Measurements from ENCODE around the gene SNAPC1. TPM values are rescaled to one million over a fixed set of nuclear protein-coding genes. Genes with fewer than 3 reads are reported as not detected.
A peak's percentile ranks its signal among the peaks of the same experiment; 100 is the strongest.

SNAPC1 gene
- total and polyA plus RNA-seq, 3 experiments from 2014 or later = 4.8 to 8.5 (median 7.0) TPM

DNA sequence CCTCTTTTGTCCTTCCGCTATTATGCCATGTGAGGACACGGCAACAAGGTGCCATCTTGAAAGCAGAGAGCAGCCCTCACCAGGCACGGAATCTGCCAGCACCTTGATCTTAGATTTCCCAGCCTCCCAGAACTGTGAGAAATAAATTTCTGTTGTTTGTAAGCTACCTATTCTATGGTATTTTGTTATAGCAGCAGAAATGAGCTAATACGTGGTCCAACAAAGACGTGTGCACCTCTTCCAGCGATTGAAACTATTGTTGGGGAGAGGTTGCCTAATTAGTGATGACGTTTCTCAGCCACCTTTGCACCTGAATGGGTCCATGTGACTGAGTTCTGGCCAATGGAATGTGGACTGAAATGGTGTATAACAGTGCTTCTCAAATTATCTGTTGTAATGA, 2.3 kb upstream of the SNAPC1 start:
- CTCF ChIA-PET = no interaction called here

DNA sequence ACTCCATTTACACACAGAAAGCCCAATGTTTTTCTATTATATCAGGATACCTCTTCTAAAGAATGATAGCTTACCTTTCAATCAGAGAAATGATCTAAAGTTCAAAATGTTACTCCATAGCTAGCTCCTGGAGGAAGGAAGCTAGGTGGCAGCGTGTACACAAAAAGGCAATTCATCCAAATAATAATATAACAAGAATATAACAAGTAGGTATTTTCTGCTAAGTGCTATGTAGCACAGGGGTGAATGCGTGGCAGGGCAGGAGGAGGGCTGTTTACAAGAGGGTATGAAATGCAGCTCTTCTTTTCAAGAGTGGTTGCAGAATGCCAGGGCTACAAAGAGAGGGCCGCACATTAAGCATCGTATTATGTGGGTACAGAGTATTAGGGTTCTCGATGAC, 663 bp upstream of the SNAPC1 start:
- Mint-ChIP-seq H3K4me1 (peaks cover 37 to 52% (median 52%) of the 10 kb centered on the region in 3 donors), H3K9me3 (no peaks in the 10 kb centered on the region), H3K27ac (peak overlapping the region; percentile 99 to 100 (median 100)), H3K27me3 (peaks cover 2 to 6% of the 10 kb centered on the region in 2 donors), H3K4me3 (peak overlapping the region; percentile 92 to 99 (median 97)), H3K36me3 (peaks cover 1 to 9% (median 3%) of the 10 kb centered on the region in 3 donors)
- H3K9me3 ChIP-seq (ENCODE audit: low read length) = no peaks in the 10 kb centered on the region
- peaks cover 24% of the 10 kb centered on the region for H3K4me1 ChIP-seq (ENCODE audit: insufficient read depth, low read length)
- no peaks in the 10 kb centered on the region for H3K36me3 ChIP-seq (ENCODE audit: insufficient read depth, low read length)
- no peaks in the 10 kb centered on the region for H3K27me3 ChIP-seq (ENCODE audit: insufficient read depth, low read length, poor library complexity, severe bottlenecking)
- DNase-seq = no peak
- H3K4me3 ChIP-seq (ENCODE audit: low read length) = peak overlapping the region; percentile 53
- peak overlapping the region; percentile 87 for H3K27ac ChIP-seq (ENCODE audit: low read depth, low read length)
- POLR2A ChIA-PET = interaction anchor here (1.0 to 1.6 kb wide), 7 partner anchors 8 to 481 kb away, joined by 3 to 8 read pairs (median 4); partner anchors contain the start of genes HIF1A and TMEM30B
- CTCF ChIA-PET = interaction anchor here (0.7 to 1.7 kb wide), 7 partner anchors 9 to 492 kb away, joined by 3 to 6 read pairs (median 3); no protein-coding TSS in a partner anchor

More for the DNA sequence above, 2.3 kb upstream of the SNAPC1 start:
- Histone ChIP-seq H3K27me3 (ENCODE audit: insufficient read depth, low read length, poor library complexity, severe bottlenecking) (no peaks in the 10 kb centered on the region), H3K36me3 (ENCODE audit: insufficient read depth, low read length) (no peaks in the 10 kb centered on the region), H3K4me1 (ENCODE audit: insufficient read depth, low read length) (peaks cover 24% of the 10 kb centered on the region), H3K27ac (ENCODE audit: low read depth, low read length) (no peak overlapping the region), H3K4me3 (ENCODE audit: low read length) (no peak overlapping the region), H3K9me3 (ENCODE audit: low read length) (no peaks in the 10 kb centered on the region)
- Mint-ChIP-seq H3K27me3 (peaks cover 3 to 11% of the 10 kb centered on the region in 2 donors), H3K9me3 (no peaks in the 10 kb centered on the region), H3K36me3 (peaks cover 2 to 8% (median 3%) of the 10 kb centered on the region in 3 donors), H3K27ac (peak overlapping the region in 1 of 8 donors; percentile 64), H3K4me3 (no peak overlapping the region), H3K4me1 (peaks cover 25 to 36% (median 35%) of the 10 kb centered on the region in 3 donors)
- POLR2A ChIA-PET = no interaction called here
- no peak for DNase-seq

DNA sequence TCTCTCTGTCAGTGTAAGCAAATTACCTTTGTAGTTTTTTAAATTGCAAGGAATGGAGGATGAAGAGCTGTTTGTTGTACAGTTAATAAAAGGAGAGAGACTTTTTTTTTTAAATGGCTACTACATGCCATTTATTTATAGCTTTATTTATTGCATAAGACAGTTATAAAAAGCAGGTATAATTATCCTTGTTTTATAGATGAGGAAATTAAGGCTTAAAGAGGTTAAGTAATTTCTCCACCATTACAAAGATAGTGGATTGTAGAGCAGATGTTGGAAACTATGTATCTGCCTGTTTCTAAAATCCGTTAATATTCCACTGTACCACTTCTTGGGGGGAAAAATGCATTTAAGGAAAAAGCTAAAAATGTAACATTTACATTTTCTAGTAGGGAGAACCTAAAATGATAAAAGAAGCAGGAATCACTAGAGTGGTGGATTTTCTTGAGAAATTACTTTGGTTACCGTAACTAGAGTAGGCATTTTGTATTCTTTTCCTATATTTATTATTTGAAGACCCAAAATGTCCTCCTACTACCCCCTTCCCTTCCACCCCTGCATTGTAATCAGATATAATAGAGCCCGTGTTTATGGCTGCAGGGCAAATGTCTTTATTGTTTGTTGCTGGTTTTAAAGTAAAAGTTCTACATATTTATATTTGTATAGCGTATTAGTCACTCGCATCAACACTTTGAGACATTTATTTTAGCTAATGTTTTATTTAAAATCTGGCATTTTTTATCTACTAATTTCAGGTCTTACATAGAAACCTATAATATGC, 2.3 kb downstream of the SNAPC1 start:
- H3K4me1 ChIP-seq (ENCODE audit: insufficient read depth, low read length) = peaks cover 24% of the 10 kb centered on the region
- H3K27me3 Mint-ChIP-seq = no peaks in the 10 kb centered on the region
- peaks cover 38 to 53% (median 53%) of the 10 kb centered on the region in 3 donors for H3K4me1 Mint-ChIP-seq
- H3K36me3 ChIP-seq (ENCODE audit: insufficient read depth, low read length) = no peaks in the 10 kb centered on the region
- POLR2A ChIA-PET = no interaction called here
- H3K4me3 Mint-ChIP-seq = peak overlapping the region in 2 of 7 donors; percentile 24 to 90
- DNase-seq = no peak
- H3K9me3 ChIP-seq (ENCODE audit: low read length) = no peaks in the 10 kb centered on the region
- peak overlapping the region in 2 of 8 donors; percentile 12 to 99 for H3K27ac Mint-ChIP-seq
- no peak overlapping the region for H3K4me3 ChIP-seq (ENCODE audit: low read length)
- CTCF ChIA-PET = no interaction called here
- H3K27me3 ChIP-seq (ENCODE audit: insufficient read depth, low read length, poor library complexity, severe bottlenecking) = no peaks in the 10 kb centered on the region
- H3K9me3 Mint-ChIP-seq = no peaks in the 10 kb centered on the region
- H3K27ac ChIP-seq (ENCODE audit: low read depth, low read length) = peak overlapping the region; percentile 28
- H3K36me3 Mint-ChIP-seq = peaks cover 3 to 30% (median 3%) of the 10 kb centered on the region in 3 donors

DNA sequence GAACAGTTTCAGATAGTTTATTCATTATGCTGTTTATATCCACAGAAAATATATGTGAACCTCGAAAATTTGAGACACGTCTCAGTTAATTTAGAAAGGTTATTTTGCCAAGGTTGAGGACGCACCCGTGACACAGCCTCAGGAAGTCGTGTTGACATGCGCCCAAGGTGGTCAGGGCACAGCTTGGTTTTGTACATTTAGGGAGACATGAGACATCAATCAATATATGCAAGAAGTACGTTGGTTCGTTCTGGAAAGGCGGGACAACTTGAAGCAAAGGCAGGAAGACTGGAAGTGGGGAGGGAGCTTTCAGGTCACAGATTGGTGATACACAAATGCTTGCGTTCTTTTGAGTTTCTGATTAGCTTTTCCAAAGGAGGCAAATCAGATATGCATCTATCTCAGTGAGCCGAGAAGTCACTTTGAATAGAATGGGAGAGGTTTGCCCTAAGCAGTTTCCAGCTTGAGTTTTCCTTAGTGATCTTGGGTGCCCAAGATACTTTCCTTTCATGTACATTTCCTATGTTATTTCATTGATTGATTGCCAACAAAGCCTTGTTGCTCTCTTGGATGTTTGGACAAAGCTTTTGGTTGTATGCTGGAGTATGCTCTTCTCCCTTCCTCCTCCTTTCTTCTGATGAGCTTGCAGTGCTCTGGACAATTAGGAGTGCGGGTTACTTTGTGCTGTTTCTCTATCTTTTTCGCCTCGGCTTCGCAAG, 3.2 kb downstream of the SNAPC1 start:
- no peak for DNase-seq
- H3K27ac Mint-ChIP-seq = peak overlapping the region in 2 of 8 donors; percentile 61 to 99
- Histone ChIP-seq H3K9me3 (ENCODE audit: low read length) (no peaks in the 10 kb centered on the region), H3K4me1 (ENCODE audit: insufficient read depth, low read length) (peaks cover 24% of the 10 kb centered on the region), H3K27ac (ENCODE audit: low read depth, low read length) (no peak overlapping the region), H3K36me3 (ENCODE audit: insufficient read depth, low read length) (no peaks in the 10 kb centered on the region), H3K4me3 (ENCODE audit: low read length) (no peak overlapping the region), H3K27me3 (ENCODE audit: insufficient read depth, low read length, poor library complexity, severe bottlenecking) (no peaks in the 10 kb centered on the region)
- ChIA-PET POLR2A (no interaction called here), CTCF (no interaction called here)
- no peaks in the 10 kb centered on the region for H3K27me3 Mint-ChIP-seq
- H3K4me1 Mint-ChIP-seq = peaks cover 38 to 53% (median 53%) of the 10 kb centered on the region in 3 donors
- H3K9me3 Mint-ChIP-seq = no peaks in the 10 kb centered on the region
- H3K36me3 Mint-ChIP-seq = peaks cover 3 to 38% (median 6%) of the 10 kb centered on the region in 3 donors
- H3K4me3 Mint-ChIP-seq = peak overlapping the region in 1 of 7 donors; percentile 90

DNA sequence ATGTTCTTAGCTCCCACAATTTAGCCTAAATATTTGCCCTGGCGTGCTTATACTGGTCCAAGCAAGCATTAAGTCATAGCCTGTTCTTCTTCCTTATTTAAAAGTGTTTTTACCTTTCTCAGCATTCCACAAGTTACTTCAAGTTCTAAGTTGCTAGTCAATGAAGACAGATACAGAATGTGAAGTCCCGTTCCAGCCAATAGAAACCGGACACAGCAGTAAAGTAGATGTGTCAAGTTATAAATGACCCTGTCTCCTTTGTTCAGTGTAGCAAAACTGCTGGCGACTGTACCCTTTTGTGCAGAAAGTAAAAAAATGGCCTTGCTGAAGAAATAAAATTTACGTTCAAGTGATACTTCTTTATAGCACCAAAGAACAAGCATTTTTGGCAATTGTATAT, 3.9 kb downstream of the SNAPC1 start:
- peaks cover 24% of the 10 kb centered on the region for H3K4me1 ChIP-seq (ENCODE audit: insufficient read depth, low read length)
- POLR2A ChIA-PET = no interaction called here
- H3K27me3 ChIP-seq (ENCODE audit: insufficient read depth, low read length, poor library complexity, severe bottlenecking) = no peaks in the 10 kb centered on the region

DNA sequence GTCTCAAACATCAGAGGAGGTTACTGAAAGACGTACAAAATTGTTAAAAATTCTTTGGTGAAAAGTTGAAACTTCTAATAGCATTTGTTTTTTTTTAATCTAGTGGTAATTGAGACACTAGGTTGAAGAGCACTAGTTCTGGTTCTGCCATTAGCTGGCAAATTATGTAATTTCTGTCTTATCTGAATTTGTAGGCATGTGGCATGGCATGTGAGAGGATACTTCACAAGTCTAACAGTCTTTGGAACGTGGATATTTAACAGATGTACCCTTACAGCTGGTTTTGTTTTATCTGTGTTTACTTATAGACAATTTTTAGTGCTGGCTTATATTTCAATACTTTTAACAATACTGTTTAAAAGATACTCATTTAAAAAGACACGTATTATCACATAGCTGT, 6.0 kb downstream of the SNAPC1 start:
- H3K9me3 Mint-ChIP-seq = no peaks in the 10 kb centered on the region
- no peaks in the 10 kb centered on the region for H3K27me3 Mint-ChIP-seq

More for the DNA sequence above, 3.9 kb downstream of the SNAPC1 start:
- Histone ChIP-seq H3K9me3 (ENCODE audit: low read length) (no peaks in the 10 kb centered on the region), H3K27ac (ENCODE audit: low read depth, low read length) (no peak overlapping the region), H3K36me3 (ENCODE audit: insufficient read depth, low read length) (no peaks in the 10 kb centered on the region), H3K4me3 (ENCODE audit: low read length) (no peak overlapping the region)
- Mint-ChIP-seq H3K27me3 (no peaks in the 10 kb centered on the region), H3K36me3 (peaks cover 3 to 44% (median 8%) of the 10 kb centered on the region in 3 donors), H3K4me1 (peaks cover 38 to 53% (median 53%) of the 10 kb centered on the region in 3 donors), H3K27ac (peak overlapping the region in 3 of 8 donors; percentile 32 to 58 (median 40)), H3K4me3 (peak overlapping the region in 1 of 7 donors; percentile 53), H3K9me3 (no peaks in the 10 kb centered on the region)
- CTCF ChIA-PET = no interaction called here
- DNase-seq = no peak

DNA sequence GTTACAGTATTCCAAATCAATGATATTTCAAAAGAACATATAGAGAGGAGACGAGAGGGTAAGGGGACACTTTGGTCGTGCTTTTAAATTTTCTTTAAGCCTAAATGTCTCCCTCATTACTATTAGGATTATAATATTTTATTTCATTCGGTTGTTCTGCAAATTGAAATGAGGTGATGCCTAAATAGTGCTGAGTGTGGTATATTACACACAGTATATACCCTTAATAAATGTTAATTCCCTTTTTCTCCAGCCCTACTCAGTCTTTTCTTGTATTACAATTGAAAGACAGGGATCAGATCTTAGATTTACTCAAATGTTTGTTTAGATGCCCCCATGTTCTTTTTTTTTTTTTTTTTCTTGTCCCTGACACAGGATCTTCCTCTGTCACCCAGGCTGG, 7.7 kb downstream of the SNAPC1 start:
- ChIA-PET POLR2A (no interaction called here), CTCF (no interaction called here)
- Histone ChIP-seq H3K27ac (ENCODE audit: low read depth, low read length) (no peak overlapping the region), H3K4me1 (ENCODE audit: insufficient read depth, low read length) (no peaks in the 10 kb centered on the region), H3K27me3 (ENCODE audit: insufficient read depth, low read length, poor library complexity, severe bottlenecking) (no peaks in the 10 kb centered on the region), H3K36me3 (ENCODE audit: insufficient read depth, low read length) (no peaks in the 10 kb centered on the region), H3K9me3 (ENCODE audit: low read length) (no peaks in the 10 kb centered on the region), H3K4me3 (ENCODE audit: low read length) (no peak overlapping the region)
- DNase-seq = no peak
- H3K4me1 Mint-ChIP-seq = peaks cover 13 to 18% (median 17%) of the 10 kb centered on the region in 3 donors
- H3K27ac Mint-ChIP-seq = no peak overlapping the region
- peaks cover 4 to 62% (median 23%) of the 10 kb centered on the region in 3 donors for H3K36me3 Mint-ChIP-seq
- no peaks in the 10 kb centered on the region for H3K9me3 Mint-ChIP-seq
- no peak overlapping the region for H3K4me3 Mint-ChIP-seq
- H3K27me3 Mint-ChIP-seq = no peaks in the 10 kb centered on the region

More for the DNA sequence above, 6.0 kb downstream of the SNAPC1 start:
- Histone ChIP-seq H3K27ac (ENCODE audit: low read depth, low read length) (no peak overlapping the region), H3K4me1 (ENCODE audit: insufficient read depth, low read length) (peaks cover 14% of the 10 kb centered on the region), H3K4me3 (ENCODE audit: low read length) (no peak overlapping the region), H3K27me3 (ENCODE audit: insufficient read depth, low read length, poor library complexity, severe bottlenecking) (no peaks in the 10 kb centered on the region), H3K9me3 (ENCODE audit: low read length) (no peaks in the 10 kb centered on the region), H3K36me3 (ENCODE audit: insufficient read depth, low read length) (no peaks in the 10 kb centered on the region)
- no peak overlapping the region for H3K4me3 Mint-ChIP-seq
- H3K27ac Mint-ChIP-seq = no peak overlapping the region
- H3K36me3 Mint-ChIP-seq = peaks cover 0 to 54% (median 19%) of the 10 kb centered on the region in 3 donors
- ChIA-PET POLR2A (no interaction called here), CTCF (no interaction called here)
- peaks cover 22 to 35% (median 33%) of the 10 kb centered on the region in 3 donors for H3K4me1 Mint-ChIP-seq
- DNase-seq = no peak

DNA sequence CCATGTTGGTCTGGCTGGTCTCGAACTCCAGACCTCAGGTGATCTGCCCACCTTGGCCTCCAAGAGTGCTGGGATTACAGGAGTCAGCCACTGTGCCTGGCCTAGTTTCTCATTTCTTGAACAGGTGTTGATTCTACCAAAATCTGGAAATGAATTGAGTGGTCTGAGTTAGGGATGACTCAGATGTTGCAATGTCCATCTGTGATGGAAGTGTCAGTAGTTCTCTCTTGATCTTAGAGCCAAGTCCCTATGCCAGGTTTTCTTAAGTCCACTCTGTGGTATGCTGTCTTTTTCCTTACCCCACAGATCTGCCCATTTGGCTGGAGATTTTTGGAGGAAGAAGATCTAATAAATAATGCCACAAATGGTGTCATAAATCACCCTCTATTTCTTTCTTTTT, 12.6 kb downstream of the SNAPC1 start:
- no peak overlapping the region for H3K4me3 ChIP-seq (ENCODE audit: low read length)
- Mint-ChIP-seq H3K36me3 (peaks cover 4 to 72% (median 27%) of the 10 kb centered on the region in 3 donors), H3K4me1 (peaks cover 6 to 11% (median 9%) of the 10 kb centered on the region in 3 donors), H3K4me3 (no peak overlapping the region), H3K27me3 (no peaks in the 10 kb centered on the region), H3K9me3 (no peaks in the 10 kb centered on the region), H3K27ac (no peak overlapping the region)
- DNase-seq = no peak
- peaks cover 4% of the 10 kb centered on the region for H3K4me1 ChIP-seq (ENCODE audit: insufficient read depth, low read length)
- POLR2A ChIA-PET = no interaction called here
- H3K9me3 ChIP-seq (ENCODE audit: low read length) = no peaks in the 10 kb centered on the region
- no peak overlapping the region for H3K27ac ChIP-seq (ENCODE audit: low read depth, low read length)
- CTCF ChIA-PET = no interaction called here
- H3K36me3 ChIP-seq (ENCODE audit: insufficient read depth, low read length) = no peaks in the 10 kb centered on the region
- no peaks in the 10 kb centered on the region for H3K27me3 ChIP-seq (ENCODE audit: insufficient read depth, low read length, poor library complexity, severe bottlenecking)

Data from CD8-positive, alpha-beta memory T cell (primary cell).